ENCODE measurements around the gene SLC46A1.

- TF ChIP-seq, protein P1, sequence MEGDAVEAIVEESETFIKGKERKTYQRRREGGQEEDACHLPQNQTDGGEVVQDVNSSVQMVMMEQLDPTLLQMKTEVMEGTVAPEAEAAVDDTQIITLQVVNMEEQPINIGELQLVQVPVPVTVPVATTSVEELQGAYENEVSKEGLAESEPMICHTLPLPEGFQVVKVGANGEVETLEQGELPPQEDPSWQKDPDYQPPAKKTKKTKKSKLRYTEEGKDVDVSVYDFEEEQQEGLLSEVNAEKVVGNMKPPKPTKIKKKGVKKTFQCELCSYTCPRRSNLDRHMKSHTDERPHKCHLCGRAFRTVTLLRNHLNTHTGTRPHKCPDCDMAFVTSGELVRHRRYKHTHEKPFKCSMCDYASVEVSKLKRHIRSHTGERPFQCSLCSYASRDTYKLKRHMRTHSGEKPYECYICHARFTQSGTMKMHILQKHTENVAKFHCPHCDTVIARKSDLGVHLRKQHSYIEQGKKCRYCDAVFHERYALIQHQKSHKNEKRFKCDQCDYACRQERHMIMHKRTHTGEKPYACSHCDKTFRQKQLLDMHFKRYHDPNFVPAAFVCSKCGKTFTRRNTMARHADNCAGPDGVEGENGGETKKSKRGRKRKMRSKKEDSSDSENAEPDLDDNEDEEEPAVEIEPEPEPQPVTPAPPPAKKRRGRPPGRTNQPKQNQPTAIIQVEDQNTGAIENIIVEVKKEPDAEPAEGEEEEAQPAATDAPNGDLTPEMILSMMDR (IDR thresholded peaks at IDR 0.05; ENCODE audit: low read depth, low read length): no peak
- TF ChIP-seq EZH2phosphoT487 (IDR thresholded peaks at IDR 0.05; ENCODE audit: low read depth): no peak
These were observed 48.2 kb downstream of the SLC46A1 start for GRCh38 chr17:28357901-28358197.
